Trophoblast cell (in vitro differentiated cells and primary cell): ENCODE data around the gene CHRNA9.
"Not testable (repeated sequence)": the region's sequence is repeated elsewhere in the genome, so short reads cannot be mapped to it uniquely, and the experiment has no call there.

Experiments
- DNase-seq, 2 donors: peaks; one replicate each; pipeline ENCODE4 v3.0.0-alpha.2; 2016
- H2AFZ ChIP-seq: 2 replicates; pipeline ENCODE4 v1.6.1; 2013; ENCODE audit warnings: low read length, moderate library complexity, mild to moderate bottlenecking; ENCODE audit not compliant: insufficient read depth, poor library complexity
- H2AK5ac ChIP-seq: 2 replicates; pipeline ENCODE4 v1.6.1; 2013; ENCODE audit warnings: mild to moderate bottlenecking, low read length
- H2BK120ac ChIP-seq: 2 replicates; pipeline ENCODE4 v1.6.1; 2013; ENCODE audit warnings: low read length, mild to moderate bottlenecking, moderate library complexity; ENCODE audit not compliant: insufficient read depth, poor library complexity
- H2BK12ac ChIP-seq: 2 replicates; pipeline ENCODE4 v1.6.1; 2013; ENCODE audit warnings: mild to moderate bottlenecking, low read length, moderate library complexity
- H2BK5ac ChIP-seq: 2 replicates; pipeline ENCODE4 v1.6.1; 2013; ENCODE audit warnings: low read length, low read depth, moderate library complexity, mild to moderate bottlenecking; ENCODE audit not compliant: poor library complexity
- H3K14ac ChIP-seq: 2 replicates; pipeline ENCODE4 v1.6.1; 2013; ENCODE audit warnings: mild to moderate bottlenecking, low read length
- H3K18ac ChIP-seq: 2 replicates; pipeline ENCODE4 v1.6.1; 2013; ENCODE audit warnings: mild to moderate bottlenecking, low read length
- H3K23ac ChIP-seq: 2 replicates; pipeline ENCODE4 v1.6.1; 2013; ENCODE audit warnings: low read length
- H3K27ac ChIP-seq: 2 replicates; pipeline ENCODE4 v1.5.1; 2013; ENCODE audit warnings: low read depth, mild to moderate bottlenecking, inconsistent platforms, low read length, moderate library complexity
- H3K27me3 ChIP-seq: 2 replicates; pipeline ENCODE4 v1.6.1; 2013; ENCODE audit warnings: inconsistent platforms, mild to moderate bottlenecking, low read length, moderate library complexity; ENCODE audit not compliant: insufficient read depth
- H3K36me3 ChIP-seq, 2 experiments: 1 replicate in 1 of 2; 2 replicates in 1 of 2; pipeline ENCODE4 v1.6.1; 2013; ENCODE audit warnings: low read length in 2 of 2, mild to moderate bottlenecking in 2 of 2, moderate library complexity in 1 of 2; ENCODE audit not compliant: insufficient read depth in 2 of 2, control insufficient read depth in 1 of 2
- H3K4ac ChIP-seq: 2 replicates; pipeline ENCODE4 v1.6.1; 2013; ENCODE audit warnings: low read depth, mild to moderate bottlenecking, low read length, moderate library complexity
- H3K4me1 ChIP-seq, 2 experiments: 1 replicate in 1 of 2; 2 replicates in 1 of 2; pipeline ENCODE4 v1.6.1; 2013; ENCODE audit warnings: low read length in 2 of 2, mild to moderate bottlenecking in 2 of 2, moderate library complexity in 1 of 2; ENCODE audit not compliant: insufficient read depth in 2 of 2, control insufficient read depth in 1 of 2
- H3K4me2 ChIP-seq: 2 replicates; pipeline ENCODE4 v1.6.1; 2013; ENCODE audit warnings: inconsistent platforms, mild to moderate bottlenecking, low read length, moderate library complexity
- H3K4me3 ChIP-seq: 2 replicates; pipeline ENCODE4 v1.5.1; 2013; ENCODE audit warnings: mild to moderate bottlenecking, low read depth, low read length, inconsistent platforms
- H3K79me1 ChIP-seq: one replicate; pipeline ENCODE4 v1.6.1; 2013; ENCODE audit warnings: low read length
- H3K79me2 ChIP-seq: 2 replicates; pipeline ENCODE4 v1.6.1; 2013; ENCODE audit warnings: low read length, mild to moderate bottlenecking; ENCODE audit not compliant: control insufficient read depth, insufficient read depth, poor library complexity
- H3K9ac ChIP-seq: 2 replicates; pipeline ENCODE4 v1.6.1; 2013; ENCODE audit warnings: mild to moderate bottlenecking, low read length
- H3K9me3 ChIP-seq: 2 replicates; pipeline ENCODE4 v1.6.1; 2013; ENCODE audit warnings: low read depth, mild to moderate bottlenecking, control low read depth, inconsistent platforms, low read length; ENCODE audit not compliant: insufficient read depth
- H4K12ac ChIP-seq: 2 replicates; pipeline ENCODE4 v1.6.1; 2013; ENCODE audit warnings: low read depth, mild to moderate bottlenecking, low read length, moderate library complexity
- H4K8ac ChIP-seq: 2 replicates; pipeline ENCODE4 v1.6.1; 2013; ENCODE audit warnings: low read depth, mild to moderate bottlenecking, low read length, moderate library complexity
- H4K91ac ChIP-seq: one replicate; pipeline ENCODE4 v1.6.1; 2013; ENCODE audit warnings: low read depth, mild to moderate bottlenecking, low read length, moderate library complexity
- WGBS: extraction: QIAGEN DNeasy Blood & Tissue Kit; methylation state at CpG from one replicate; pipeline ENCODE4 v1.1.7; 2013; ENCODE audit warnings: missing lambda C conversion rate; ENCODE audit not compliant: insufficient read length, insufficient coverage; ENCODE audit errors: extremely low coverage; 5-methylcytosine and 5-hydroxymethylcytosine counted together

The CHRNA9 gene

GRCh38 chr4:40392241-40392640, 57.1 kb downstream of the CHRNA9 start:
- not testable (repeated sequence) for H3K9ac ChIP-seq, H4K12ac ChIP-seq, H3K23ac ChIP-seq, H3K4me3 ChIP-seq, H2AFZ ChIP-seq, H2BK5ac ChIP-seq, H3K14ac ChIP-seq, H3K79me2 ChIP-seq, H2BK120ac ChIP-seq, H3K4me1 ChIP-seq, H4K8ac ChIP-seq, H3K27ac ChIP-seq, H3K27me3 ChIP-seq, H3K9me3 ChIP-seq, H4K91ac ChIP-seq, H3K4ac ChIP-seq, H3K4me2 ChIP-seq, H2BK12ac ChIP-seq, H3K18ac ChIP-seq, DNase-seq, H3K36me3 ChIP-seq, H3K79me1 ChIP-seq, H2AK5ac ChIP-seq
- WGBS: no CpG with 5 or more reads among the region's 9 CpGs

- Histone ChIP-seq H4K8ac (no peak overlapping the region), H4K91ac (no peak overlapping the region), H3K79me2 (no peaks in the 10 kb centered on the region), H2AK5ac (no peak overlapping the region), H3K27me3 (no peaks in the 10 kb centered on the region), H3K14ac (no peak overlapping the region), H3K4ac (no peak overlapping the region), H2BK5ac (no peak overlapping the region), H3K23ac (no peak overlapping the region), H3K9ac (no peak overlapping the region), H3K27ac (no peak overlapping the region), H4K12ac (no peak overlapping the region), H3K18ac (no peak overlapping the region), H3K4me2 (no peak overlapping the region), H3K79me1 (no peaks in the 10 kb centered on the region), H3K36me3 (no peaks in the 10 kb centered on the region), H3K4me1 (no peaks in the 10 kb centered on the region), H2AFZ (no peak overlapping the region), H2BK12ac (no peak overlapping the region), H3K4me3 (no peak overlapping the region), H3K9me3 (no peaks in the 10 kb centered on the region), H2BK120ac (no peak overlapping the region)
- WGBS: no CpG with 5 or more reads among the region's 6 CpGs
- DNase-seq: no peak
Measured at GRCh38 chr4:40394236-40394635, 59.1 kb downstream of the CHRNA9 start.

GRCh38 chr4:40395166-40395900, 60.2 kb downstream of the CHRNA9 start:
- Histone ChIP-seq H4K8ac (no peak overlapping the region), H3K9me3 (no peaks in the 10 kb centered on the region), H2BK12ac (no peak overlapping the region), H4K12ac (no peak overlapping the region), H3K9ac (no peak overlapping the region), H3K18ac (no peak overlapping the region), H3K36me3 (no peaks in the 10 kb centered on the region), H3K27me3 (no peaks in the 10 kb centered on the region), H3K79me2 (no peaks in the 10 kb centered on the region), H3K4ac (no peak overlapping the region), H3K23ac (no peak overlapping the region), H4K91ac (no peak overlapping the region), H3K4me1 (no peaks in the 10 kb centered on the region), H2BK120ac (no peak overlapping the region), H2BK5ac (no peak overlapping the region), H3K4me2 (no peak overlapping the region), H3K4me3 (no peak overlapping the region), H3K79me1 (no peaks in the 10 kb centered on the region), H2AK5ac (no peak overlapping the region), H2AFZ (no peak overlapping the region), H3K27ac (no peak overlapping the region), H3K14ac (no peak overlapping the region)
- peak in 1 of 2 donors; percentile 23 for DNase-seq
- WGBS: no CpG with 5 or more reads among the region's 4 CpGs

- no CpG with 5 or more reads among the region's 7 CpGs for WGBS
- H3K4me3 ChIP-seq: no peak overlapping the region
- H2BK120ac ChIP-seq: no peak overlapping the region
- no peaks in the 10 kb centered on the region for H3K79me1 ChIP-seq
- no peak overlapping the region for H3K18ac ChIP-seq
- no peak overlapping the region for H3K4ac ChIP-seq
- H3K23ac ChIP-seq: no peak overlapping the region
- H3K36me3 ChIP-seq: no peaks in the 10 kb centered on the region
- H4K91ac ChIP-seq: no peak overlapping the region
- H2BK12ac ChIP-seq: no peak overlapping the region
- H2AFZ ChIP-seq: no peak overlapping the region
- no peaks in the 10 kb centered on the region for H3K9me3 ChIP-seq
- no peak overlapping the region for H4K8ac ChIP-seq
- H3K4me1 ChIP-seq: no peaks in the 10 kb centered on the region
- no peak overlapping the region for H2AK5ac ChIP-seq
- no peak overlapping the region for H3K4me2 ChIP-seq
- no peak overlapping the region for H3K9ac ChIP-seq
- no peak overlapping the region for H3K14ac ChIP-seq
- H3K27ac ChIP-seq: no peak overlapping the region
- no peaks in the 10 kb centered on the region for H3K27me3 ChIP-seq
- no peak overlapping the region for H4K12ac ChIP-seq
- no peak overlapping the region for H2BK5ac ChIP-seq
- DNase-seq: no peak
- no peaks in the 10 kb centered on the region for H3K79me2 ChIP-seq
Measured at GRCh38 chr4:40395908-40396793, 61.0 kb downstream of the CHRNA9 start.
